ENCODE results near the gene ACTN4. TPM values are rescaled to one million over a fixed set of nuclear protein-coding genes. Genes with fewer than 3 reads are reported as not detected.

The ACTN4 gene
- total and polyA plus RNA-seq, 12 donors: 148 to 773 (median 558) TPM

- Histone ChIP-seq H3K9me3 (replicated peaks in 1 of 3) (no peaks in the 10 kb centered on the region), H3K27me3 (no peaks in the 10 kb centered on the region), H3K36me3 (replicated peaks in 1 of 2) (no peaks in the 10 kb centered on the region), H3K4me3 (no peak overlapping the region), H3K4me1 (replicated peaks in 1 of 2) (peaks cover 69 to 88% of the 10 kb centered on the region in 2 donors), H3K27ac (peak overlapping the region; percentile 86 to 97 (median 96))
- intact Hi-C loops (cut with DNase I): no loop called here
- DNase-seq: no peak
- no peak for TF ChIP-seq CTCF (IDR thresholded peaks at IDR 0.05)
- no peak for TF ChIP-seq POLR2A (IDR thresholded peaks at IDR 0.05)
- WGBS, 4 donors: 77 to 83% (median 80%) methylated on average over 11 to 15 of the region's 15 CpGs
Observed at GRCh38 chr19:38684862-38685665, 37.6 kb downstream of the ACTN4 start.

GRCh38 chr19:38685666-38686529, 38.4 kb downstream of the ACTN4 start:
- Histone ChIP-seq H3K36me3 (replicated peaks in 1 of 2) (no peaks in the 10 kb centered on the region), H3K27me3 (no peaks in the 10 kb centered on the region), H3K4me3 (no peak overlapping the region), H3K4me1 (replicated peaks in 1 of 2) (peaks cover 69 to 80% of the 10 kb centered on the region in 2 donors), H3K9me3 (replicated peaks in 1 of 3) (no peaks in the 10 kb centered on the region), H3K27ac (peak overlapping the region; percentile 86 to 97 (median 96))
- DNase-seq: no peak
- TF ChIP-seq CTCF (IDR thresholded peaks at IDR 0.05): peak; percentile 19 to 71 (median 63)
- peak in 1 of 2 donors; percentile 17 for TF ChIP-seq POLR2A (IDR thresholded peaks at IDR 0.05)
- intact Hi-C loops (cut with DNase I): no loop called here
- WGBS, 4 donors: 10 to 17% (median 13%) methylated on average over 6 to 10 of the region's 10 CpGs

GRCh38 chr19:38686530-38686888, 39.1 kb downstream of the ACTN4 start:
- WGBS, 4 donors: 69 to 89% (median 75%) methylated on average over 5 of the region's 5 CpGs
- Histone ChIP-seq H3K4me1 (replicated peaks in 1 of 2) (peaks cover 66 to 77% of the 10 kb centered on the region in 2 donors), H3K27ac (peak overlapping the region; percentile 86 to 97 (median 96)), H3K9me3 (replicated peaks in 1 of 3) (no peaks in the 10 kb centered on the region), H3K36me3 (replicated peaks in 1 of 2) (no peaks in the 10 kb centered on the region), H3K27me3 (no peaks in the 10 kb centered on the region), H3K4me3 (no peak overlapping the region)
- TF ChIP-seq CTCF (IDR thresholded peaks at IDR 0.05) (no peak), POLR2A (IDR thresholded peaks at IDR 0.05) (no peak)
- intact Hi-C loops (cut with DNase I): no loop called here
- DNase-seq: no peak

- no peak for DNase-seq
- intact Hi-C loops (cut with DNase I): no loop called here
Observed at GRCh38 chr19:38687837-38688378, 40.5 kb downstream of the ACTN4 start.

More at GRCh38 chr19:38687837-38688378, 40.5 kb downstream of the ACTN4 start:
- no peak overlapping the region for H3K4me3 ChIP-seq
- 76 to 82% (median 80%) methylated on average over 7 of the region's 7 CpGs for WGBS, 4 donors
- no peaks in the 10 kb centered on the region for H3K36me3 ChIP-seq (replicated peaks in 1 of 2)
- TF ChIP-seq POLR2A (IDR thresholded peaks at IDR 0.05) (no peak), CTCF (IDR thresholded peaks at IDR 0.05) (no peak)
- peak overlapping the region in 4 of 5 donors; percentile 33 to 97 (median 96) for H3K27ac ChIP-seq
- no peaks in the 10 kb centered on the region for H3K9me3 ChIP-seq (replicated peaks in 1 of 3)
- H3K4me1 ChIP-seq (replicated peaks in 1 of 2): peaks cover 56 to 84% of the 10 kb centered on the region in 2 donors
- no peaks in the 10 kb centered on the region for H3K27me3 ChIP-seq
